Brain pericyte (primary cell): ENCODE measurements around the gene PRPF6.

Experiments
- DNase-seq: peaks from one replicate; pipeline ENCODE4 v3.0.0-alpha.2; 2012; ENCODE audit warnings: low read depth, low spot score

Gene PRPF6

DNA sequence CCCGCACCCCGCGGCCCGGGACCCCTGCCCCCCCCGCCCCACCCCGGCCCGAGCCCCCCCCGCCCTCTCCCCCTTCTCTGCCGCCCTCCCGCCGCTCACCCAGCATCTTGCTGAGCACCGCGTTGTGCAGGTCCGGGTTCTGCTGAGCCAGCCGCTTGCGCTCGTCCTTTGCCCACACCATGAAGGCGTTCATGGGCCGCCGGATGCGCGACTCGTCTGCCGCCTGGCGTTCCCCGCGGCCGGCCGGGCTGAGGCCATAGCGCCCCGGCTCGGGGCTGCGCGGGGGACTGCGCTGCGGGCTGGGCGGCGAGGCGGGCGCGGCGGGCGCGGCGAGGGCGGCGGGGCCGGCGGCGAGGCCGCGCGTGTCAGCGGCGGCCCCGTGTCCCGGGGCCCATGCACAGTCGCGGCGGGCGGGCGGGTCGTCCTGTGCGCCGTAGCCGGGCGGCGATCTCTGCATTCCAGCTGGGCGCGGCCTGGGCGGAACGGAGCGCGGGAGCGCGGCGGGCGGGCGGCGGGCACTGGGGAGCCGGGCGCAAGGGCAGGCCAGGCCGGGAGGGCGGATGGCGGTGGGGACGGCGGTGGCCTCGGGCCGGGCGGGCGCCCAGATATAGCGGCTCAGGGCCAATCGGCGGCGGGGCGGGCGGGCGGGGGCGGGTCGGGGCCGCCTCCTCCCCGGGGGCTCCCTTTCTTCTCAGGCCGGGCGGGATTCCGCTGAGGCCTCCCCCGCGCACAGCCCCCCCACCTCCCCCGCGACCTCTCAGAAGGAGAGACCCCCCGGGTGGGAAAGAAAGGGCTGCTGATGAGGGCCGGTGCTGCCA lies 68.3 kb downstream of the PRPF6 start, which contains the start of gene SOX18:
Gene SOX18, minus strand, starts transcription at position 580 of the 818 bp plus-strand sequence. Its CDS starts 123 bp downstream, at position 457.
- DNase-seq: no peak

DNA sequence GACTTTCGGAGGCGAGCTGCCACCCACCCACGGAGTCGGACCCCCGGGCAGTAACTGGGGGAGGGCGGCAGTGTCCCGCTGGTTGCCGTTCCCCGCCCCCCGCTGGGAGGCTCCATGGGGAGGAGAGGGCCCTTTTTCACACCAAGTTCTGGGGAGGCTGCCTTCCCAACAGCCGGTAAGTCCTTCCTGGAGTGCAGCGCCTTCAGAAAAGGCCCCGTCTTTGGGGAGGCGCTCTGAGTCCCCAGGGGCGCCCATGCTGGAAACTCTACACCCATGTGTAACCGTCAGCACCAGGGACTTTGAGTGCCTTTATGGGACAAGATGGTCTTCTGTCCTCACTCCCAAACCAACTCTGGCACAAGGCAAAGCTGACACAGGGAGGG lies 68.9 kb downstream of the PRPF6 start:
- no peak for DNase-seq

DNA sequence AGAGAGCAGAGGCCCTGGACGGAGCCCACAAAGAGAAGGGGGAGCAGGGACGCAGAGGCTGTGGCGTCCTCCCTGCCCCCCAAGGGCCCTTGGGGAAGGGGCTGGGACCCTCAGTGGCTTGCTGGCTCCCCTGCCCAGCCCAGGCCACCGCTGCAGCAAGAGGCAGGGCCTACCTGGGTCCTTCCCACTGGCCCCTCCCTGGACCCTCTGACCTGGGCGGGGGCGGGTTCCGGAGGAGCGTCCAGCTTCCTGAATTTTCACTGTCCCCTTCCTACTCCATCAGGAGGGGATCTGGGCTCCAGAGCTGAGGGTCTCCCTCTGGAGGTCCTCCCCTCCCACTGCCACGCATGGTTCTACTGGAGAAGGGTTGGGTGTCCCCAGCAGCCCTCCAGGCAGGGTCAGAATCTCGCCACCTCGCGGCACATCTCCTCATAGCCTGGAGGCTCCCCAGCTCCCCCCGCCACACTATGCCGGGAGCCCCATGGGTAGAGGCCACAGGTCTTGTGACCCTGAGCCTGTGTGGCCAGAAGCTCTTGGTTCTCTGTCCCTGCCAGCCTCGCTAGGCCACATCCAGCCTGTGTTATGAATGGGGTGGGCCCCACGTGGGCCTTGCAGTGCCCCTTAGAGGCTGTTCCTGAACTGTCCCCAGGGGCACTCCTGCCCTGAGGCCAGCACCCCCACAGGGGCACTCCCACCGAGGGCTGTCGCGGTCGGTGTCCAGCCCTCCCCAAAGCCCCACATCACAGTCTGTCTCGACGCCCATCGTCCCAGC lies 69.5 kb downstream of the PRPF6 start:
- DNase-seq: no peak

DNA sequence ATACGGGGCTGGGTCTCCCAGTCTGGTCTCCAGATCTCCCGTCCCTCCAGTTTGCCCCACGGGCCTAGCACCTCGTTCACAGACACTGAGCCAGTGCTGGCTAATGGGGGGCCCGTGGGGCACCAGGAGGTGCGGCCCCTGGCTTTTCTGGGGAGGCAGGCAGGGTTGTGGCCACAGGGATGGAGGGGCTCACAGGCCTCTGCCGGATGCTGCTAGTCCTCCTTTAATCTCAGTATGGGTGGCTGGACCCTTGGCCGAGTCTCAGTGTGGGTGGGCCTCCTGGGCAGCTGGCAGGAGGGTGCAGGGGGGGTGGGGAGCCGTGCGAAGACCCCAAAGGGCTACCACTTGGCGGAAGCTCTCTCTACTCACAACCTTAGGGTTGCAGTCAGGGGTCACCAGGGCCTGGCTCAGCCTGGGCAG lies 70.1 kb downstream of the PRPF6 start:
- DNase-seq: no peak

- no peak for DNase-seq
Observed at GRCh38 chr20:64051561-64052325, 70.8 kb downstream of the PRPF6 start.

GRCh38 chr20:64052326-64052722 lies 71.4 kb downstream of the PRPF6 start:
- DNase-seq: no peak

DNA sequence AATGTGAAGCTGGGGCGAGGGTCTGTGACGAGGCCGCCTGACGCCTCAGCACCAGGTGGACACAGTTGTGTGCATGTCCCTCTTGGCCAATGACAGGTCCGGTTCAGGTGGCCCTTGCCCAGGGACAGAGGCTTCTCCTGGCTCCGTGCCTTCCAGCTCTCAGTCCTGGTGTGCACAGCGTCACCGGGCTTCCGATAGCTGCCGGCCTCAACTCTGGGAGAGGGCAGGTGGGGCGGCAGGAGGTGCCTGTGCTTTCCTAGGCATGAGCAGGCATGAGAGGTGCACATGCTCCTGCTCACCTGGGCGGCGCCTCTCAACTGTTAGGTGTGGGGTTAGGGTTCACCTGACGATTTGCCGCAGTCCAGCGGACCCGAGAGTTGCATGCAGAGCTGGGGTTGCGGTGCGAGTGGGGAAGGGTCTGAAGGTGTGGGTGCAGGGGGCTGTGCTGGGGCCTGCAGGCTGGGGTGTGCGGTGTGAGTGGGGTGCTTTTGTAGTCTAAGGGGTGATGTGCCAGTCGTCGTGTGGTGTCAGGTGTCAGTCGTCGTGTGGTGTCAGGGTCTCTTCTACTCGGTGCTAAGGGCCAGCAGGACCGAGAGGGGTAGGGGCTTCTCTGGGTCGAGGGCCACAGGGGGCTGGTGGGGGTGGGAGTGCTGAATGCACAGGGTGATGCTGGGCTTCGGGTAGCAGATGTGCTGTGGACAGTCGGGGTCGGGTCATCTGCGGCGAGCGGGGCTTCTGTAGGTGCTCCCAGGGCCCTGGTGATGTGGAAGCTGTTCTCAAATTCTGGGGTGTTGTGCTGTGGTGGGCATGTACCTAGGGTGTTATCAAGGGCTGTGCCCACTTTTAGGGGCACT lies 72.3 kb downstream of the PRPF6 start:
- DNase-seq: no peak

GRCh38 chr20:64053841-64054661 lies 73.1 kb downstream of the PRPF6 start:
- DNase-seq: no peak

- no peak for DNase-seq
Observed at GRCh38 chr20:64055396-64055892, 74.5 kb downstream of the PRPF6 start.

- no peak for DNase-seq
Observed at GRCh38 chr20:64055893-64056638, 75.1 kb downstream of the PRPF6 start.

DNA sequence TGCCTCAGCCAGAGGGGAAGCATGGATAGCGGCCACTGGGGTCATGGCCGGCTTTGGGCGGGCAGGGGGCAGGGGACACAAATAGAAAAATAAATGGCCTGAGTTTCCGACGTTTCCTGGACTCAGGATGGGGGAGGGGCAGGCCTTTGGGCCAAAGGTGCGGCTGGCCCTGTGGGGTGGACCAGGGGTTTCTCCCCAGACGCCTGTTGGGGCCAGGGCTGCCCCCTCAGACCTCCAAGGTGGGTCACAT lies 75.6 kb downstream of the PRPF6 start:
- DNase-seq: no peak

GRCh38 chr20:64056889-64057627 lies 76.1 kb downstream of the PRPF6 start:
- DNase-seq: no peak

DNA sequence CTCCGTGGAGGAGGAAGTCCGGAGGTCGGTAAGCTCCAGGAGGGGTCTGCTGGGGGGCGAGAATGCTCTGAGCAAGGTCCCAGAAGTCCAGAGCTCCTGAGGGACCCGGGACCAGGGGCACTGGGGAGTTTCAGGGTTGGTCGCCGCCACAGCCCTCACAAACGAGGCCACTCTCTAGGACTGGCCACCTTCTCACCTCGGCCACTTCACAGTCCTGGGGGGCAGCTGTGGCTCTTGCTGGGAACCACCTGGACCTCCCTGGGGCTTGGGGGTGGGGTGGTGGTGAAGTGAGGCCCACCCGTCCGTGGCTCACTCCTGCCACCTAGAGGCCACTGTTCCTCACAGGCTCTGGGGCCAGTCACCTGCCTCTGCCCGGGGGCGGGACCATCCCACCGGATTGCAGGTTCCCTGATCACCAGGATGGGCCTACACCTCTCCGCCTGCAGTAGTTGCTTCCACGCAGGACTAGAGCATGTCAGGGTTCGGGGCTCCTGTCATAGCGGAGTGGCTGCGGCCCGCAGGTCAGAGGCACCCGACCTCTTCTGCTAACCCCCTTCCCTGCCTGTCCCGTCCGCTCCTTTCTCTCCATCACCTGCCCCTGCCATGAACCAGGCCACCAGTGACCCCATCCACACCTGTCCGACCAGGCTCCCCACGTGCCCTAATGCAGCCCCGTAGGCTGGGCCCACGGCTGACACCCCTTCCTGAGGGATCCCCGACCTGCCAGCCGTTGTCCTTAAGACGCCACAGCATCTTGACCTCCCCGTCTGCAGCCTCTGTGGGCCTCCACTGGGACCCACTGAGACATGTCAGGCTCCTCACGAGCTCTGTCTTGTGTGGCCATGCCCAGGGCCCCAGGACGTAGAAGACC lies 76.9 kb downstream of the PRPF6 start:
- no peak for DNase-seq

DNA sequence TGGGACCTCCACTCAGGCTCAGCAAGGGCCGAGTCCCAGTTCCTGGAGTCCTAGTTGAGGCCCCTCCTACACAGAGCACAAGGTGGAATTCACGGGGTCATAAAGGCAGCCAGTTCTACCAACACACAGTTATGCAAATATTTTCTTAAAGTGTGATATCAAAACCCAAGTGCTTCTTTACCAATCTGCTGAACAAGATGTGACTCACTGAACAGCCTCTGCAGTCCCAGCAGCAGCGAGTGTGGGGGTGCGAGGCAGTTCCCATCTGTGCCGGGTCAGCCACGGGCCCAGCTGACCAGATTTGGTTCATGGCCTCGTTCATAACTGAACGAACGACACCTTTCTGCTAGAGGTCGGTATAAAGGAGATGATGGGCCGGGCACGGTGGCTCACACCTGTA lies 77.6 kb downstream of the PRPF6 start:
- DNase-seq: no peak

DNA sequence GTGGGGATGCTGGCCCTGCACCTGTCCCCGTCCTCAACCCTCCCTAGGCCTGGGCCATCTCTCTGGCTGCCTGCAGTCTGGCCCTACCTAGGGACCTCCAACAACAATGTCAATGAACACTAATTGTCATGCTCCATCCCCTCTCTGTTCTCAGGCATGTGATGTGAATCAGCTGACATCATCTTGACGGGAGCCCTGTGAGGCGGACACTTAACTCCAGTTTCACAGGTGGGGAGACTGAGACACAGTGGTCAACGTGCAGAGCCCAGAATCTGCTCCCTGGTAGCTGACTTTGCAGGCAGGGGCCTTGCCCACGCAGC lies 81.3 kb downstream of the PRPF6 start:
- DNase-seq: no peak

DNA sequence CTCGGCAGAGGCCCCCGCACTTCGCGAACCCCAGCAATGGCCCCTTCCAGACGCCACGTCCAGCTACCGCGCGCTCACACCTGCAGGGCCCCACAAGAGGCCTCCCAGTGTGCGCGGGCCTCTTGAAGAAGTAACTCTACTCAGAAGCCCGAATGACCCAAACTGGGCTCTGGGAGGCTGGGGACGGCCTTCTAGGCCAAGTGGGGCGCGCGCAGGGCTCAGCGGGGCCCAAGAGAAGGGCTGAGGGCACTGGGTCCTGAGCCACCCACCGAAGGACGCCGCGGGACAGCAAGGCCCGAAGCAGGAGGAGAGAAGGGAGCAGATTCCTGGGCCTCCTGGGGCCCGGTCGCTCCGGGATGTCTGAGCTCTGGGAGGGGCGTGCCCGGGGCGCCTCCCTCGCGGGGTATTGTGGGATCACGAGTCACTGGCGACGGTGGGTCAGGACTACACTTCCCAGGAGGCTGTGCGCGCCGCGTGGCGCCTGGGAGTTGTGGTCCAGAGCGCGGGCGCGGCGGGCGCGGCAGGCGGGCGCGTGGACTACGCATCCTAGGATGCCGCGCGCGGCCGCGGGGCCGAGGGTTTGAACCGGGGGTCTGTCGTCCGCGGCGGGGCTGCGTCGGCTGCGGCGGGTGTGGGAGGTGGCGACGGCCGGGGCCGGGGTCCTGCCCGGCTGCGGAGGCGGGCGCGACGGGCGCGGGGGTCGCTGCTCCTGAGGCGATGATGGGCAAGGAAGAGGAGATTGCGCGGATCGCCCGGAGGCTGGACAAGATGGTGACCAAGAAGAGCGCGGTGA lies 81.9 kb downstream of the PRPF6 start, which contains the start of gene TCEA2:
Gene TCEA2, plus strand, starts transcription at position 603 of the 793 bp plus-strand sequence. Its CDS starts 115 bp downstream, at position 718.
- DNase-seq: peak; percentile 58
